Neural crest cell (in vitro differentiated cells): Measurements from ENCODE around the gene TAPBPL. TPM values are rescaled to one million over a fixed set of nuclear protein-coding genes. Genes with fewer than 3 reads are reported as not detected.
"Not testable (repeated sequence)": the region's sequence is repeated elsewhere in the genome, so short reads cannot be mapped to it uniquely, and the experiment has no call there.

Experiments
- DNase-seq: peaks from one replicate; pipeline ENCODE4 v3.0.0; 2021; ENCODE audit warnings: low read depth, mixed read lengths, low spot score
- H3K27ac Mint-ChIP-seq: one replicate; pipeline ENCODE4 v1.8.0; 2021; ENCODE audit warnings: mild to moderate bottlenecking, mixed read lengths; ENCODE audit not compliant: unreplicated experiment
- H3K27me3 Mint-ChIP-seq: 2 replicates; pipeline ENCODE4 v1.8.0; 2021; ENCODE audit warnings: low read depth, mild to moderate bottlenecking, mixed read lengths
- H3K36me3 Mint-ChIP-seq: 2 replicates; pipeline ENCODE4 v1.8.0; 2021; ENCODE audit warnings: low read depth, mild to moderate bottlenecking, mixed read lengths
- H3K4me1 Mint-ChIP-seq: 2 replicates; pipeline ENCODE4 v1.8.0; 2021; ENCODE audit warnings: mixed read lengths
- H3K4me3 Mint-ChIP-seq: one replicate; pipeline ENCODE4 v1.8.0; 2021; ENCODE audit warnings: mild to moderate bottlenecking, mixed read lengths
- H3K9me3 Mint-ChIP-seq: 2 replicates; pipeline ENCODE4 v1.8.0; 2021; ENCODE audit warnings: mixed read lengths
- total RNA-seq: library from RNA; stranded (reverse); gene quantifications from 2 replicates; pipeline ENCODE4 v1.2.1, GENCODE V29; 2021
- TF ChIP-seq, protein P1 (sequence below): fragments of 200-600 bp; sonication (generic); conservative IDR thresholded peaks from 2 replicates; pipeline ENCODE4 v1.5.0; 2021; ENCODE audit warnings: antibody characterized with exemption, mild to moderate bottlenecking

The TAPBPL gene
- total RNA-seq, 1 donor from 2014 or later = 1.2 TPM

GRCh38 chr12:6494968-6495367, 43.1 kb downstream of the TAPBPL start:
- Mint-ChIP-seq H3K27me3 (no peaks in the 10 kb centered on the region), H3K4me1 (peaks cover 33% of the 10 kb centered on the region), H3K36me3 (peaks cover 7% of the 10 kb centered on the region), H3K9me3 (no peaks in the 10 kb centered on the region), H3K27ac (peak overlapping the region; percentile 98), H3K4me3 (peak overlapping the region; percentile 97)
- TF ChIP-seq, protein P1, sequence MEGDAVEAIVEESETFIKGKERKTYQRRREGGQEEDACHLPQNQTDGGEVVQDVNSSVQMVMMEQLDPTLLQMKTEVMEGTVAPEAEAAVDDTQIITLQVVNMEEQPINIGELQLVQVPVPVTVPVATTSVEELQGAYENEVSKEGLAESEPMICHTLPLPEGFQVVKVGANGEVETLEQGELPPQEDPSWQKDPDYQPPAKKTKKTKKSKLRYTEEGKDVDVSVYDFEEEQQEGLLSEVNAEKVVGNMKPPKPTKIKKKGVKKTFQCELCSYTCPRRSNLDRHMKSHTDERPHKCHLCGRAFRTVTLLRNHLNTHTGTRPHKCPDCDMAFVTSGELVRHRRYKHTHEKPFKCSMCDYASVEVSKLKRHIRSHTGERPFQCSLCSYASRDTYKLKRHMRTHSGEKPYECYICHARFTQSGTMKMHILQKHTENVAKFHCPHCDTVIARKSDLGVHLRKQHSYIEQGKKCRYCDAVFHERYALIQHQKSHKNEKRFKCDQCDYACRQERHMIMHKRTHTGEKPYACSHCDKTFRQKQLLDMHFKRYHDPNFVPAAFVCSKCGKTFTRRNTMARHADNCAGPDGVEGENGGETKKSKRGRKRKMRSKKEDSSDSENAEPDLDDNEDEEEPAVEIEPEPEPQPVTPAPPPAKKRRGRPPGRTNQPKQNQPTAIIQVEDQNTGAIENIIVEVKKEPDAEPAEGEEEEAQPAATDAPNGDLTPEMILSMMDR = no peak
- no peak for DNase-seq

DNA sequence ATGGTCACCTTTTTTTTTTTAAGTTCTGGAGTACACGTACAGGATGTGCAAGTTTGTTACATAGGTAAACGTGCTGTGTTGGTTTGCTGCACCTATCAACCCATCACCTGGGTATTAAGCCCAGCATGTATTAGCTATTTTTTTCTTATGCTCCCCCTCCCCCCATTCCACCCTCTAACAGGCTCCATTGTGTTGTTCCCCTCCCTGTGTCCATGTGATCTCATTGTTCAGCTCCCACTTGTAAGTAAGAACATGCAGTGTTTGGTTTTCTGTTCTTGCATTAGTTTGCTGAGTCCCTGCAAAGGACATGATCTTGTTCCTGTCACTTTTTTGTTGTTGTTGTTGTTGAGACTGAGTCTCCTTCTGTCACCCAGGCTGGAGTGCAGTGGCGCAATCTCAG, 45.4 kb downstream of the TAPBPL start:
- H3K9me3 Mint-ChIP-seq, DNase-seq, H3K27ac Mint-ChIP-seq, H3K27me3 Mint-ChIP-seq, H3K36me3 Mint-ChIP-seq: not testable (repeated sequence)
- Mint-ChIP-seq H3K4me1 (peaks cover 28% of the 10 kb centered on the region), H3K4me3 (peak overlapping the region; percentile 79)

DNA sequence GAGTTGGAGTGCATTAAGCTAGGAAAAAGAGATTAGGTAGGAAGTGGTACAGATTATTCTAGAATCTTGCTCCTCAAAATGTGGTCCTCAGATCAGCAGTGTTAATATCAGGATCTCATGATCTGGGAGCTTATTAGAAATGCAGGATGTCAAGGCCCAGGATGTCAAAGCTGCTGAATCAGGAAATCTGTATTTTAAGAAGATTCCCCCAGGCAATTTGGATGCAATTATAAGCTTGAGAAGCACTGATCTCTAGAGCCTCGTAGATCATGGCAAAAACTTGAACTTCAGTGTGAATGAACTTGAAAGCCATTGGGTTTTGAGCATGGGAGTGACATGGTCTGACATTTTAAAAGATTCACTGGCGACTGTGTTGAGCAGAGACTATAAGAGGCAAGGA, 48.6 kb downstream of the TAPBPL start:
- no peak for DNase-seq
- H3K4me1 Mint-ChIP-seq = peaks cover 6% of the 10 kb centered on the region
- peaks cover under 1% of the 10 kb centered on the region for H3K36me3 Mint-ChIP-seq
- no peak overlapping the region for H3K27ac Mint-ChIP-seq
- H3K27me3 Mint-ChIP-seq = no peaks in the 10 kb centered on the region
- TF ChIP-seq, protein P1 = no peak
- H3K9me3 Mint-ChIP-seq = no peaks in the 10 kb centered on the region
- no peak overlapping the region for H3K4me3 Mint-ChIP-seq

- TF ChIP-seq, protein P1 = no peak
- H3K27ac Mint-ChIP-seq = no peak overlapping the region
- H3K27me3 Mint-ChIP-seq = no peaks in the 10 kb centered on the region
- H3K4me3 Mint-ChIP-seq = no peak overlapping the region
- no peaks in the 10 kb centered on the region for H3K9me3 Mint-ChIP-seq
- H3K36me3 Mint-ChIP-seq = peaks cover 14% of the 10 kb centered on the region
- H3K4me1 Mint-ChIP-seq = peaks cover 7% of the 10 kb centered on the region
- no peak for DNase-seq
These were observed 55.5 kb downstream of the TAPBPL start for GRCh38 chr12:6507102-6507998.

DNA sequence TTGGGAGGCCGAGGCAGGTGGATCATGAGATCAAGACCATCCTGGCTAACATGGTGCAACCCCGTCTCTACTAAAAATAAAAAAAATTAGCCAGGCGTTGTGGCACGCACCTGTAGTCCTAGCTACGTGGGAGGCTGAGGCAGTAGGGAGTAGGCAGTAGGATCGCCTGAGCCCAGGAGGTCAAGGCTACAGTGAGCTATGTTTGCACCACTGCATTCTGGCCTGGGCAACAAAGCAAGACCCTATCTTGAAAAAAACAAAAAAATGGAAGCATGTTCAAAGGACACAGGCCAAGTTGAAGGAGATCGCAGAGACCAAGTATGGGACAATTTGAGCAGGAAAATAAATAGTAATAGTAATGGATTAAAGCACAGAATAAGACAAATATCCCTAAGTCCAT, 56.2 kb downstream of the TAPBPL start:
- peaks cover 21% of the 10 kb centered on the region for H3K36me3 Mint-ChIP-seq

More for the DNA sequence above, 56.2 kb downstream of the TAPBPL start:
- Mint-ChIP-seq H3K27ac (no peak overlapping the region), H3K4me3 (no peak overlapping the region), H3K4me1 (peaks cover 7% of the 10 kb centered on the region), H3K9me3 (no peaks in the 10 kb centered on the region), H3K27me3 (no peaks in the 10 kb centered on the region)
- TF ChIP-seq, protein P1 = no peak
- no peak for DNase-seq

Other genes starting within 250 kb of the TAPBPL start
- 0.47 and 0.55 TPM in 2 replicates for gene PLEKHG6, start 141.4 kb upstream of the TAPBPL start, total RNA-seq
- gene TNFRSF1A, start 110.0 kb upstream of the TAPBPL start, total RNA-seq = 41.5 and 47.7 TPM in 2 replicates
- not detected in 2 replicates for gene SCNN1A, start 76.5 kb upstream of the TAPBPL start, total RNA-seq
- gene LTBR, start 67.9 kb upstream of the TAPBPL start, total RNA-seq = 1.6 and 1.7 TPM in 2 replicates
- gene CD27, start 7.1 kb upstream of the TAPBPL start, total RNA-seq = not detected in 2 replicates
- gene VAMP1, start 18.6 kb downstream of the TAPBPL start, total RNA-seq = 8.7 and 9.8 TPM in 2 replicates
- 262 and 272 TPM in 2 replicates for gene MRPL51, start 41.2 kb downstream of the TAPBPL start, total RNA-seq
- gene NCAPD2, start 42.1 kb downstream of the TAPBPL start, total RNA-seq = 133 TPM in 2 replicates
- 3,867 and 3,984 TPM in 2 replicates for gene GAPDH, start 82.5 kb downstream of the TAPBPL start, total RNA-seq
- 27.2 and 28.9 TPM in 2 replicates for gene IFFO1, start 104.0 kb downstream of the TAPBPL start, total RNA-seq
- 73.3 and 75.1 TPM in 2 replicates for gene NOP2, start 116.2 kb downstream of the TAPBPL start, total RNA-seq
- gene CHD4, start 155.3 kb downstream of the TAPBPL start, total RNA-seq = 476 and 492 TPM in 2 replicates
- gene LPAR5, start 183.9 kb downstream of the TAPBPL start, total RNA-seq = not detected in 2 replicates
- gene ACRBP, start 195.4 kb downstream of the TAPBPL start, total RNA-seq = 1.9 and 2.4 TPM in 2 replicates
- gene ING4, start 211.1 kb downstream of the TAPBPL start, total RNA-seq = 37.9 TPM in 2 replicates
- gene ZNF384, start 237.3 kb downstream of the TAPBPL start, total RNA-seq = 93.2 and 94.3 TPM in 2 replicates
- 8.6 and 8.7 TPM in 2 replicates for gene PIANP, start 248.8 kb downstream of the TAPBPL start, total RNA-seq